ENCODE measurements around the gene PSMD1. TPM values are rescaled to one million over a fixed set of nuclear protein-coding genes. Genes with fewer than 3 reads are reported as not detected.

PSMD1 gene
- total RNA-seq: 51.0 and 58.2 TPM in 2 replicates

GRCh38 chr2:231056453-231057416 is at the start of gene PSMD1:
Gene PSMD1 (plus strand): TSS chr2:231056867. CDS start chr2:231057026, 159 bp downstream.

GRCh38 chr2:231037202-231037730 is 19.4 kb upstream of the PSMD1 start, which contains the start of gene C2orf72:
Gene C2orf72 (plus strand): TSS chr2:231037523. CDS start chr2:231037566, 43 bp downstream.

GRCh38 chr2:231124838-231125568 is 68.3 kb downstream of the PSMD1 start, which contains the start of gene HTR2B:
Gene HTR2B (minus strand): TSS chr2:231125042. CDS start chr2:231123764, 1,278 bp downstream.

GRCh38 chr2:231198291-231199173 is 141.9 kb downstream of the PSMD1 start, which contains the start of gene ARMC9:
Gene ARMC9 (plus strand): TSS chr2:231198631. CDS start chr2:231206239, 7,608 bp downstream.

Other genes with a start within 250 kb of the PSMD1 start
- 90.9 and 93.8 TPM in 2 replicates for gene ITM2C, start 191.9 kb upstream of the PSMD1 start, total RNA-seq
- gene GPR55, start 131.6 kb upstream of the PSMD1 start, total RNA-seq: not detected in 2 replicates
- not detected in 2 replicates for gene SPATA3, start 60.7 kb upstream of the PSMD1 start, total RNA-seq
- gene C2orf72, start 19.3 kb upstream of the PSMD1 start, total RNA-seq: 0.19 and 0.20 TPM in 2 replicates
- gene HTR2B, start 68.2 kb downstream of the PSMD1 start, total RNA-seq: 4.1 and 4.3 TPM in 2 replicates
- 11.4 and 14.3 TPM in 2 replicates for gene ARMC9, start 141.8 kb downstream of the PSMD1 start, total RNA-seq

All from cardiac ventricle fibroblast (primary cell).